HepG2 (cell line): ENCODE results near the gene FBLN7. TPM values are rescaled to one million over a fixed set of nuclear protein-coding genes. Genes with fewer than 3 reads are reported as not detected.

ENCODE experiments used
- CBFB ChIP-seq: sonication (generic); formaldehyde crosslinking; IDR thresholded peaks from 2 replicates; pipeline ENCODE4 v1.4.0; 2020; ENCODE audit warnings: missing genetic modification reagents
- GABPB1 ChIP-seq: IDR thresholded peaks from 2 replicates; pipeline ENCODE4 v1.6.1; 2016; ENCODE audit warnings: mild to moderate bottlenecking, missing genetic modification reagents, moderate library complexity, missing compliant biosample characterization
- KDM1A ChIP-seq: IDR thresholded peaks from 2 replicates; pipeline ENCODE4 v1.6.1; 2016; ENCODE audit warnings: missing compliant biosample characterization
- KDM2A ChIP-seq: sonication (generic); formaldehyde crosslinking; IDR thresholded peaks from 2 replicates; pipeline ENCODE4 v1.4.0; 2020; ENCODE audit warnings: low read depth, missing genetic modification reagents, borderline replicate concordance
- NRL ChIP-seq: sonication (generic); formaldehyde crosslinking; IDR thresholded peaks from 2 replicates; pipeline ENCODE4 v1.5.0; 2020; ENCODE audit warnings: missing genetic modification reagents, mild to moderate bottlenecking, moderate library complexity, borderline replicate concordance
- PCBP1 ChIP-seq: fragments of 200-400 bp; formaldehyde crosslinking; IDR thresholded peaks from 2 replicates; pipeline ENCODE4 v1.6.1; 2017; ENCODE audit warnings: mild to moderate bottlenecking, low read depth, low read length, borderline replicate concordance
- ZNF224 ChIP-seq: sonication (generic); formaldehyde crosslinking; IDR thresholded peaks from 2 replicates; pipeline ENCODE4 v1.5.0; 2020; ENCODE audit warnings: mild to moderate bottlenecking, missing genetic modification reagents
- polyA plus RNA-seq, 8 experiments: library from polyadenylated mRNA; depleted of rRNA in 3 of 8; stranded (reverse) in 7 of 8; unstranded in 1 of 8; fragments of >200 nt; fragmentation: Illumina TruSeq in 4 of 8; extraction: Trizol in 4 of 8; gene quantifications; 2 replicates each; pipeline versions ENCODE4 v1.2.1 to v1.2.3, GENCODE V29; 2011 to 2016; ENCODE audit warnings: low read depth in 4 of 8, missing spikeins in 1 of 8, mixed read lengths in 1 of 8; ENCODE audit not compliant: insufficient read depth in 1 of 8
- total RNA-seq, 5 experiments: library from RNA; depleted of rRNA; stranded (reverse); fragments of >200 nt; fragmentation: Illumina TruSeq; extraction: Trizol; gene quantifications; 2 replicates each; pipeline ENCODE4 v1.2.3, GENCODE V29; 2016; ENCODE audit warnings: low read depth in 1 of 5
- TF ChIP-seq, protein P1 (sequence below): sonication (generic); formaldehyde crosslinking; IDR thresholded peaks from 2 replicates; pipeline ENCODE4 v1.9.0; 2021; ENCODE audit warnings: missing genetic modification reagents, borderline replicate concordance
- TF ChIP-seq, protein P2 (sequence below): sonication (generic); formaldehyde crosslinking; IDR thresholded peaks from 2 replicates; pipeline ENCODE4 v1.8.1; 2023; ENCODE audit warnings: mild to moderate bottlenecking, missing genetic modification reagents
- TF ChIP-seq, protein P3 (sequence below): sonication (generic); formaldehyde crosslinking; IDR thresholded peaks from 2 replicates; pipeline ENCODE4 v1.5.0; 2020; ENCODE audit warnings: mild to moderate bottlenecking, missing genetic modification reagents
- TF ChIP-seq, protein P4 (sequence below): sonication (generic); formaldehyde crosslinking; IDR thresholded peaks from 2 replicates; pipeline ENCODE4 v1.4.0; 2020; ENCODE audit warnings: mild to moderate bottlenecking, missing genetic modification reagents
- TF ChIP-seq, protein P5 (sequence below): sonication (generic); formaldehyde crosslinking; IDR thresholded peaks from 2 replicates; pipeline ENCODE4 v1.5.0; 2020; ENCODE audit warnings: mild to moderate bottlenecking, missing genetic modification reagents, borderline replicate concordance
- TF ChIP-seq, protein P6 (sequence below): sonication (generic); formaldehyde crosslinking; IDR thresholded peaks from 2 replicates; pipeline ENCODE4 v1.4.0; 2020; ENCODE audit warnings: mild to moderate bottlenecking, missing genetic modification reagents
- TF ChIP-seq, protein P7 (sequence below): fragments of 450-650 bp; IDR thresholded peaks from 2 replicates; pipeline ENCODE4 v1.6.1; 2017

The FBLN7 gene
- total and polyA plus RNA-seq, 2 of the 13 experiments (the other 11 are each of a cell fraction or from before 2014, with no cell fraction given): 1.4 to 2.3 TPM

DNA sequence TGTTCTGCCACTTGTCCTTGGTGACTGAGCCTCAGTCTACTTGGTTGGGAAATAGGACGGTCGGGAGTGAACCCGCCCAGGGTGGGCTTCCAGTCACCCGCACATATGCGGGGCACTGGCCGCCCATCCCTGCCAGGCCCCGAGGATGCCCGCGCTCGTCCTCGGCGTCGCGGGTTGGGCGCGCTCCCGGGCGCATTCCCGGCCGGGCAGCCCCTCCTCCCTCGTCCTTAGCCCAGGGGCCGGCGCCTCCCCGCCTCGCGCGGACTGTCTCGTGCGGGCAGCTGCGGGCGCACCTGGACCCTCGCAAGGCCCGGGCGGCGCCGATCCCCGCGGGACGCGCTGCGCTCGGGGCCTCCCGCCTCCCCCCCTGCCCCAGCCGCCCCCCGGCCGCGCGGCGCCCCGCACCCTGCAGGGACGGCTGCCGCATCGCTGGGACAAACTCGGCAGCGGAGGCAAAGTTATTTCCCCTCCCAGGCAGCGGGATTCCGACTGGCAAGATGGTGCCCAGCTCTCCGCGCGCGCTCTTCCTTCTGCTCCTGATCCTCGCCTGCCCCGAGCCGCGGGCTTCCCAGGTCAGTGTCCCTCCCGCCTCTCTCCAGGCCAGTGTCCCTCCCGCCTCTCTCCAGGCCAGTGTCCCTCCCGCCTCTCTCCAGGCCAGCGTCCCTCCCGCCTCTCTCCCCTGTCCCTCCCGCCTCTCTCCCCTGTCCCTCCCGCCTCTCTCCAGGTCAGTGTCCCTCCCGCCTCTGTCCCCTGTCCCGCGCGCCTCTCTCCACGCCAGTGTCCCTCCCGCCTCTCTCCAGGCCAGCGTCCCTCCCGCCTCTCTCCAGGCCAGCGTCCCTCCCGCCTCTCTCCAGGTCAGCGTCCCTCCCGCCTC is at the start of gene FBLN7 (continued):
- TF ChIP-seq, protein P1, sequence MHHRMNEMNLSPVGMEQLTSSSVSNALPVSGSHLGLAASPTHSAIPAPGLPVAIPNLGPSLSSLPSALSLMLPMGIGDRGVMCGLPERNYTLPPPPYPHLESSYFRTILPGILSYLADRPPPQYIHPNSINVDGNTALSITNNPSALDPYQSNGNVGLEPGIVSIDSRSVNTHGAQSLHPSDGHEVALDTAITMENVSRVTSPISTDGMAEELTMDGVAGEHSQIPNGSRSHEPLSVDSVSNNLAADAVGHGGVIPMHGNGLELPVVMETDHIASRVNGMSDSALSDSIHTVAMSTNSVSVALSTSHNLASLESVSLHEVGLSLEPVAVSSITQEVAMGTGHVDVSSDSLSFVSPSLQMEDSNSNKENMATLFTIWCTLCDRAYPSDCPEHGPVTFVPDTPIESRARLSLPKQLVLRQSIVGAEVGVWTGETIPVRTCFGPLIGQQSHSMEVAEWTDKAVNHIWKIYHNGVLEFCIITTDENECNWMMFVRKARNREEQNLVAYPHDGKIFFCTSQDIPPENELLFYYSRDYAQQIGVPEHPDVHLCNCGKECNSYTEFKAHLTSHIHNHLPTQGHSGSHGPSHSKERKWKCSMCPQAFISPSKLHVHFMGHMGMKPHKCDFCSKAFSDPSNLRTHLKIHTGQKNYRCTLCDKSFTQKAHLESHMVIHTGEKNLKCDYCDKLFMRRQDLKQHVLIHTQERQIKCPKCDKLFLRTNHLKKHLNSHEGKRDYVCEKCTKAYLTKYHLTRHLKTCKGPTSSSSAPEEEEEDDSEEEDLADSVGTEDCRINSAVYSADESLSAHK (CRISPR knock-in tag): no peak
- TF ChIP-seq, protein P2, sequence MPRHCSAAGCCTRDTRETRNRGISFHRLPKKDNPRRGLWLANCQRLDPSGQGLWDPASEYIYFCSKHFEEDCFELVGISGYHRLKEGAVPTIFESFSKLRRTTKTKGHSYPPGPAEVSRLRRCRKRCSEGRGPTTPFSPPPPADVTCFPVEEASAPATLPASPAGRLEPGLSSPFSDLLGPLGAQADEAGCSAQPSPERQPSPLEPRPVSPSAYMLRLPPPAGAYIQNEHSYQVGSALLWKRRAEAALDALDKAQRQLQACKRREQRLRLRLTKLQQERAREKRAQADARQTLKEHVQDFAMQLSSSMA (CRISPR knock-in tag): 0 out of 2 replicates have a peak, but pooled peaks have one; percentile 36
- TF ChIP-seq NRL (CRISPR knock-in tag) (no peak; the same call in 1 of the 2 replicates), GABPB1 (CRISPR knock-in tag) (peak; percentile 23; the same call in 1 of the 2 replicates), ZNF224 (CRISPR knock-in tag) (no peak), KDM1A (no peak), PCBP1 (no peak), KDM2A (CRISPR knock-in tag) (peak; percentile 4; the same call in 1 of the 2 replicates), CBFB (no peak)
- TF ChIP-seq, protein P3, sequence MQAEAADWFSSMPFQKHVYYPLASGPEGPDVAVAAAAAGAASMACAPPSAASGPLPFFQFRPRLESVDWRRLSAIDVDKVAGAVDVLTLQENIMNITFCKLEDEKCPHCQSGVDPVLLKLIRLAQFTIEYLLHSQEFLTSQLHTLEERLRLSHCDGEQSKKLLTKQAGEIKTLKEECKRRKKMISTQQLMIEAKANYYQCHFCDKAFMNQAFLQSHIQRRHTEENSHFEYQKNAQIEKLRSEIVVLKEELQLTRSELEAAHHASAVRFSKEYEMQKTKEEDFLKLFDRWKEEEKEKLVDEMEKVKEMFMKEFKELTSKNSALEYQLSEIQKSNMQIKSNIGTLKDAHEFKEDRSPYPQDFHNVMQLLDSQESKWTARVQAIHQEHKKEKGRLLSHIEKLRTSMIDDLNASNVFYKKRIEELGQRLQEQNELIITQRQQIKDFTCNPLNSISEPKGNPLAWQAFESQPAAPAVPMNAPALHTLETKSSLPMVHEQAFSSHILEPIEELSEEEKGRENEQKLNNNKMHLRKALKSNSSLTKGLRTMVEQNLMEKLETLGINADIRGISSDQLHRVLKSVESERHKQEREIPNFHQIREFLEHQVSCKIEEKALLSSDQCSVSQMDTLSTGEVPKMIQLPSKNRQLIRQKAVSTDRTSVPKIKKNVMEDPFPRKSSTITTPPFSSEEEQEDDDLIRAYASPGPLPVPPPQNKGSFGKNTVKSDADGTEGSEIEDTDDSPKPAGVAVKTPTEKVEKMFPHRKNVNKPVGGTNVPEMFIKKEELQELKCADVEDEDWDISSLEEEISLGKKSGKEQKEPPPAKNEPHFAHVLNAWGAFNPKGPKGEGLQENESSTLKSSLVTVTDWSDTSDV (CRISPR knock-in tag): 0 out of 2 replicates have a peak, but pooled peaks have one; percentile 16
- TF ChIP-seq, protein P4, sequence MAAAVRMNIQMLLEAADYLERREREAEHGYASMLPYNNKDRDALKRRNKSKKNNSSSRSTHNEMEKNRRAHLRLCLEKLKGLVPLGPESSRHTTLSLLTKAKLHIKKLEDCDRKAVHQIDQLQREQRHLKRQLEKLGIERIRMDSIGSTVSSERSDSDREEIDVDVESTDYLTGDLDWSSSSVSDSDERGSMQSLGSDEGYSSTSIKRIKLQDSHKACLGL: peak; percentile 67; the same call in 1 of the 2 replicates
- TF ChIP-seq, protein P5, sequence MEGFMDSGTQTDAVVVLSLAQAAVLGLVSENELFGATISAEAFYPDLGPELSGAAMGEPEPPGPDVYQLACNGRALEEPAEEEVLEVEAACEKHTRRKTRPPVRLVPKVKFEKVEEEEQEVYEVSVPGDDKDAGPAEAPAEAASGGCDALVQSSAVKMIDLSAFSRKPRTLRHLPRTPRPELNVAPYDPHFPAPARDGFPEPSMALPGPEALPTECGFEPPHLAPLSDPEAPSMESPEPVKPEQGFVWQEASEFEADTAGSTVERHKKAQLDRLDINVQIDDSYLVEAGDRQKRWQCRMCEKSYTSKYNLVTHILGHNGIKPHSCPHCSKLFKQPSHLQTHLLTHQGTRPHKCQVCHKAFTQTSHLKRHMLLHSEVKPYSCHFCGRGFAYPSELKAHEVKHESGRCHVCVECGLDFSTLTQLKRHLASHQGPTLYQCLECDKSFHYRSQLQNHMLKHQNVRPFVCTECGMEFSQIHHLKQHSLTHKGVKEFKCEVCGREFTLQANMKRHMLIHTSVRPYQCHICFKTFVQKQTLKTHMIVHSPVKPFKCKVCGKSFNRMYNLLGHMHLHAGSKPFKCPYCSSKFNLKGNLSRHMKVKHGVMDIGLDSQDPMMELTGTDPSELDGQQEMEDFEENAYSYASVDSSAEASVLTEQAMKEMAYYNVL (CRISPR knock-in tag): no peak
- TF ChIP-seq, protein P6, sequence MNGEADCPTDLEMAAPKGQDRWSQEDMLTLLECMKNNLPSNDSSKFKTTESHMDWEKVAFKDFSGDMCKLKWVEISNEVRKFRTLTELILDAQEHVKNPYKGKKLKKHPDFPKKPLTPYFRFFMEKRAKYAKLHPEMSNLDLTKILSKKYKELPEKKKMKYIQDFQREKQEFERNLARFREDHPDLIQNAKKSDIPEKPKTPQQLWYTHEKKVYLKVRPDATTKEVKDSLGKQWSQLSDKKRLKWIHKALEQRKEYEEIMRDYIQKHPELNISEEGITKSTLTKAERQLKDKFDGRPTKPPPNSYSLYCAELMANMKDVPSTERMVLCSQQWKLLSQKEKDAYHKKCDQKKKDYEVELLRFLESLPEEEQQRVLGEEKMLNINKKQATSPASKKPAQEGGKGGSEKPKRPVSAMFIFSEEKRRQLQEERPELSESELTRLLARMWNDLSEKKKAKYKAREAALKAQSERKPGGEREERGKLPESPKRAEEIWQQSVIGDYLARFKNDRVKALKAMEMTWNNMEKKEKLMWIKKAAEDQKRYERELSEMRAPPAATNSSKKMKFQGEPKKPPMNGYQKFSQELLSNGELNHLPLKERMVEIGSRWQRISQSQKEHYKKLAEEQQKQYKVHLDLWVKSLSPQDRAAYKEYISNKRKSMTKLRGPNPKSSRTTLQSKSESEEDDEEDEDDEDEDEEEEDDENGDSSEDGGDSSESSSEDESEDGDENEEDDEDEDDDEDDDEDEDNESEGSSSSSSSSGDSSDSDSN (CRISPR knock-in tag): peak; percentile 50; the same call in 1 of the 2 replicates
- TF ChIP-seq, protein P7, sequence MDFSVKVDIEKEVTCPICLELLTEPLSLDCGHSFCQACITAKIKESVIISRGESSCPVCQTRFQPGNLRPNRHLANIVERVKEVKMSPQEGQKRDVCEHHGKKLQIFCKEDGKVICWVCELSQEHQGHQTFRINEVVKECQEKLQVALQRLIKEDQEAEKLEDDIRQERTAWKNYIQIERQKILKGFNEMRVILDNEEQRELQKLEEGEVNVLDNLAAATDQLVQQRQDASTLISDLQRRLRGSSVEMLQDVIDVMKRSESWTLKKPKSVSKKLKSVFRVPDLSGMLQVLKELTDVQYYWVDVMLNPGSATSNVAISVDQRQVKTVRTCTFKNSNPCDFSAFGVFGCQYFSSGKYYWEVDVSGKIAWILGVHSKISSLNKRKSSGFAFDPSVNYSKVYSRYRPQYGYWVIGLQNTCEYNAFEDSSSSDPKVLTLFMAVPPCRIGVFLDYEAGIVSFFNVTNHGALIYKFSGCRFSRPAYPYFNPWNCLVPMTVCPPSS: no peak
